SK-N-SH (cell line): ENCODE data around the gene PTPDC1.

ENCODE experiments used
- CHD2 ChIP-seq: fragments of 150-350 bp; IDR thresholded peaks from 2 replicates; pipeline ENCODE4 v1.6.1; 2018; ENCODE audit warnings: low read length; ENCODE audit not compliant: partially characterized antibody
- EP300 ChIP-seq, 2 experiments: IDR thresholded peaks; 2 replicates each; pipeline versions ENCODE4 v1.4.0 to v1.6.1; 2012; ENCODE audit warnings: borderline replicate concordance in 1 of 2, low read depth in 1 of 2, low read length in 1 of 2
- EZH2phosphoT487 ChIP-seq: fragments of 200-600 bp; sonication (generic); IDR thresholded peaks from 2 replicates; pipeline ENCODE4 v1.6.1; 2017; ENCODE audit warnings: low read depth, mixed run types, mild to moderate bottlenecking, antibody characterized with exemption, moderate library complexity, borderline replicate concordance
- POLR2AphosphoS5 ChIP-seq: IDR thresholded peaks from 2 replicates; pipeline ENCODE4 v1.6.1; 2012; ENCODE audit warnings: low read depth, low read length
- RAD21 ChIP-seq: IDR thresholded peaks from 2 replicates; pipeline ENCODE4 v1.6.1; 2012; ENCODE audit warnings: mild to moderate bottlenecking, low read length
- TF ChIP-seq, protein P1 (sequence below): fragments of 200-600 bp; sonication (generic); IDR thresholded peaks from 2 replicates; pipeline ENCODE4 v1.6.1; 2017; ENCODE audit warnings: antibody characterized with exemption, mild to moderate bottlenecking, moderate library complexity

DNA sequence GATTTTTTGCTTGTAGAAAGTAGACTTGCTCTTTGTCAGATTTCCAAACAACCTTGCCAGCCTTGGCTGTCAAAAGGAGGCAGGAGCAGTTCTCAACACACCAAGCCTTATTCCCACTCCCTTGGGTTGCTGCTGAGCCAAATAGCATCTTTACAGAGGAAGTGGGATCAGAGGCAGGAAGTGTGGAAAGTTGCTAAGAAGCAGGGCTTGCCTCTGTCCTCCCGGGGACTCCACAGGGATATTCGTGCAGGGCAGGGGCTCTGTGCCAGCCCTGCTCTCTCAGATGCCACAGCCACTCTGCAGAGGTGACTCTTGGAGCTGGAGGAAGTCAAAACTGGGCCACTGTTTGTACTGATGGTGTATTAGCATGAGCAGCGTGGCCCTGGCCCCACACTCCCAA lies 24.3 kb downstream of the PTPDC1 start:
- no peak for TF ChIP-seq CHD2
- no peak for TF ChIP-seq RAD21
- TF ChIP-seq, protein P1, sequence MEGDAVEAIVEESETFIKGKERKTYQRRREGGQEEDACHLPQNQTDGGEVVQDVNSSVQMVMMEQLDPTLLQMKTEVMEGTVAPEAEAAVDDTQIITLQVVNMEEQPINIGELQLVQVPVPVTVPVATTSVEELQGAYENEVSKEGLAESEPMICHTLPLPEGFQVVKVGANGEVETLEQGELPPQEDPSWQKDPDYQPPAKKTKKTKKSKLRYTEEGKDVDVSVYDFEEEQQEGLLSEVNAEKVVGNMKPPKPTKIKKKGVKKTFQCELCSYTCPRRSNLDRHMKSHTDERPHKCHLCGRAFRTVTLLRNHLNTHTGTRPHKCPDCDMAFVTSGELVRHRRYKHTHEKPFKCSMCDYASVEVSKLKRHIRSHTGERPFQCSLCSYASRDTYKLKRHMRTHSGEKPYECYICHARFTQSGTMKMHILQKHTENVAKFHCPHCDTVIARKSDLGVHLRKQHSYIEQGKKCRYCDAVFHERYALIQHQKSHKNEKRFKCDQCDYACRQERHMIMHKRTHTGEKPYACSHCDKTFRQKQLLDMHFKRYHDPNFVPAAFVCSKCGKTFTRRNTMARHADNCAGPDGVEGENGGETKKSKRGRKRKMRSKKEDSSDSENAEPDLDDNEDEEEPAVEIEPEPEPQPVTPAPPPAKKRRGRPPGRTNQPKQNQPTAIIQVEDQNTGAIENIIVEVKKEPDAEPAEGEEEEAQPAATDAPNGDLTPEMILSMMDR: no peak
- TF ChIP-seq EP300 (IDR thresholded peaks at IDR 0.05; ENCODE audit: borderline replicate concordance in 1 of 2, low read depth in 1 of 2, low read length in 1 of 2): no peak
- TF ChIP-seq EZH2phosphoT487: no peak
- TF ChIP-seq POLR2AphosphoS5: no peak
